Lower leg skin (tissue), 3 donors: ENCODE data around the gene EVI5.

ENCODE experiments used
- CTCF ChIP-seq, 3 donors: fragments of 450-650 bp; IDR thresholded peaks; one replicate each; pipeline ENCODE4 v1.5.1; 2016; ENCODE audit warnings: antibody characterized with exemption in 3 of 3, mild to moderate bottlenecking in 3 of 3, moderate library complexity in 2 of 3
- POLR2A ChIP-seq, 2 donors: fragments of 450-650 bp; IDR thresholded peaks; one replicate each; pipeline ENCODE4 v1.6.1; 2016 to 2017; ENCODE audit warnings: antibody characterized with exemption in 2 of 2, mild to moderate bottlenecking in 1 of 2, moderate library complexity in 1 of 2

GRCh38 chr1:92505015-92505692, 279.8 kb downstream of the EVI5 start:
- TF ChIP-seq CTCF (IDR thresholded peaks at IDR 0.05) (no peak), POLR2A (IDR thresholded peaks at IDR 0.05) (no peak)
